Tibial artery (tissue), 4 donors: Measurements from ENCODE around the gene ANKRD33B.
A peak's percentile ranks its signal among the peaks of the same experiment; 100 is the strongest.

Experiments
- DNase-seq, 2 donors: peaks; one replicate each; pipeline ENCODE4 v3.0.0-alpha.2; 2019
- H3K27ac ChIP-seq, 2 donors: fragments of 200-600 bp; sonication (generic) in 1 of 2; 1 replicate in 1 of 2; 2 replicates in 1 of 2; pipeline ENCODE4 v1.5.1; 2018 to 2019; ENCODE audit warnings: mild to moderate bottlenecking in 1 of 2
- H3K27me3 ChIP-seq, 2 donors: fragments of 200-600 bp; sonication (generic) in 1 of 2; one replicate each; pipeline versions ENCODE4 v1.5.1 to v1.6.0; 2016 to 2019
- H3K36me3 ChIP-seq, 3 donors: fragments of 200-600 bp; sonication (generic) in 2 of 3; one replicate each; pipeline ENCODE4 v1.5.1; 2016 to 2019; ENCODE audit warnings: mild to moderate bottlenecking in 2 of 3
- H3K4me1 ChIP-seq, 4 donors: fragments of 200-600 bp; sonication (generic) in 2 of 4; 1 replicate in 3 of 4; 2 replicates in 1 of 4; pipeline ENCODE4 v1.5.1; 2016 to 2019
- H3K4me3 ChIP-seq, 2 donors: fragments of 200-600 bp; sonication (generic) in 1 of 2; 1 replicate in 1 of 2; 2 replicates in 1 of 2; pipeline ENCODE4 v1.5.1; 2018 to 2019; ENCODE audit warnings: mild to moderate bottlenecking in 2 of 2
- H3K9me3 ChIP-seq, 3 donors: fragments of 200-600 bp; sonication (generic) in 1 of 3; one replicate each; pipeline ENCODE4 v1.5.1; 2016 to 2019
- CTCF ChIP-seq, 2 experiments: fragments of 200-600 bp in 1 of 2; fragments of 450-650 bp in 1 of 2; IDR thresholded peaks; one replicate each; pipeline ENCODE4 v1.5.1; 2017 to 2019; ENCODE audit warnings: antibody characterized with exemption in 2 of 2, mild to moderate bottlenecking in 1 of 2, moderate library complexity in 1 of 2
- intact Hi-C: fragments of 100-400 bp; cut with DNase I; formaldehyde crosslinking; loops from one replicate; pipeline ENCODE4 v1.15.0; 2023; ENCODE audit warnings: low total_unique reads

Gene ANKRD33B

DNA sequence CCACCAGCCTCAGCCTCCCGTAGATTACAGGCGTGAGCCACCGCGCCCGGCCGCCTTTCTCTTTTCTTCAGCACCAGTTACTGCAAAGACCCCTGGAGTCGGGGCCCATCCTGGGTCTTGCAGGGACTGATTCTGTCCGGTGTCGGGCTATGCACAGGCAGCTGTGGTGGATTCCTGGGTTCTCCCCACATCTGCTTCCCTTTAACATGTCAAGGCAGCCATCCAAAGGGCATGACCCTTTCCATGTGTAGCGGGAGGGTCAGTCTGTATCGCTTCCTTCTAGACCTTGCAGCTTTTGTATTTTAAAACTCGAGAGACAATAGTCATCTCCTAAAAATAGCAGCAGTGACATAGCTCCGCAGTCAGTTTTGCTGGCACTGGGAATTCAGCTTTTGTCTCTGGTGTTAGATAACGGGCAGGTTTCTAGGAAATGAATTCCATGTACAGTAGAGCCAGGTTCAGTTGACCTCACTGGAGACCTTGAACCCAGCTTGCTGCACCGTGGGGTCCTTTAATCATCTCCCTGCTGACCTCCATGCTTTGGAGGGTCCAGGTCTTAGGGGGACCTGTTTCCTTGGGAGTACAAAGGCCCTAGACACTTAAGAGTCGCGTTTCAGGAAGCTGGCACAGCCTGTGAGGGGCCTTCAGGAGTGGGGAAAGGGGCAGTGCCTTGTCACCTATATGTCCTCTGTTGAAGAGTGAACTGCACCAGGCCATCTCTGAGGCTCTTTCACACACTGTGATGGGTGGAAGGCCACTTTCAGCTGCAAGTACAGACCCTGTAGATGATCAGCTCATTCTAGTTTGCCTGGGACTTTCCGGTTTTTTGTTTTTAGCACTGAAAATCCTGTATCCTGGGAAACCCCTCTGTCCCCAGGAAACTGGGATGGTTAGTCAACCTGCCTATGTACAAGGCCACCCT lies 13.8 kb downstream of the ANKRD33B start:
- no peak for DNase-seq
- no peak for TF ChIP-seq CTCF (IDR thresholded peaks at IDR 0.05)
- Histone ChIP-seq H3K9me3 (no peaks in the 10 kb centered on the region), H3K27ac (peak overlapping the region in 1 of 2 donors; percentile 33), H3K4me1 (peaks cover 0 to 15% (median 3%) of the 10 kb centered on the region in 4 donors), H3K36me3 (no peaks in the 10 kb centered on the region), H3K27me3 (no peaks in the 10 kb centered on the region), H3K4me3 (no peak overlapping the region)
- intact Hi-C loops = no loop called here

- Histone ChIP-seq H3K27ac (no peak overlapping the region), H3K9me3 (no peaks in the 10 kb centered on the region), H3K27me3 (no peaks in the 10 kb centered on the region), H3K4me3 (no peak overlapping the region), H3K4me1 (peaks cover 0 to 16% (median 3%) of the 10 kb centered on the region in 4 donors), H3K36me3 (no peaks in the 10 kb centered on the region)
- intact Hi-C loops = no loop called here
- no peak for DNase-seq
- no peak for TF ChIP-seq CTCF (IDR thresholded peaks at IDR 0.05)
Measured at GRCh38 chr5:10578293-10578665, 14.4 kb downstream of the ANKRD33B start.

- peaks cover 0 to 22% (median 4%) of the 10 kb centered on the region in 4 donors for H3K4me1 ChIP-seq
- intact Hi-C loops = no loop called here
Measured at GRCh38 chr5:10578869-10579268, 15.0 kb downstream of the ANKRD33B start.

DNA sequence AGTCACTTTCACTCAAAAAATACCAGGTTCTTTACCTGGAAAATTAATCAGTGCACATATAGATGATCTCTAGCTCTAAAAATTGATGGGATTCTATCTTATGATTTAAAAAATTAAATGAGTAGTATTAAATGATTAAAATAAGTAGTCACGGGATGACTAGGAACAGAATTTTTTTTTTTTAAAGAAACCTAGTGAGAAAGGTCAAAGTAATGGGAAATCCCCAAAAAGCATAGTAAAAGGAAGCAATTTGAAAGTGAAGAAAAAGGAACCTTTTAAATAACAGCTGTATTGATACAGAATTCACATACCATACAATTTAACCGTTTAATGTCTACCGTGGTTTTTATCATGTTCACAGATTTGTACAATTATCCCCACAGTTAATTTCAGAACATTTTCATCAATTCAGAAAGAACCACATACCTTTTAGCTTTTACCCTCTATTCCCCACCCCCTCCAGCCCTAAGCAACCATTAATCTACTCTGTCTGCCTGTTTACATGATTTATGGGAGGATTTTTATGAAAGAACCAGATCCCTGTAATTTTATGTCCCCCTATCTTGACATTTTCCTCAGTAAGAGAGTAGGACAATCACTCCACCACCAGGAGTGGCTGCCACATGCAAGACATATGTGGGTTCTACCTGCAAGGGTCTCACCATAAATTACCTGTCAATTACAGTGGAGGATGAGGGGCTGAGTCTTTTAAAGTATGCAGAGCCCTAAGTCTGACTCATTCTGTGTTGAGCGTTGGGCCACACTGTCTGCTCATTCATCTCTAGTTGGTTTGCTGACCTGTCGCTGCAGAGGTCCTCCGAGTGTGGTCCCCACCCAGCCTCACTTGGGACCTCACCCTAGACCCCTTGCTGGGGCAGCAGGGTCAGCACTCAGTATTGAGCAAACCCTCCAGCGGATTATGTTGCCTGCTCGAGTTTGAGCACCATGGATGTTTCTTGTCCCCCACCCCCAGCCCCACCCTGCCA lies 16.0 kb downstream of the ANKRD33B start:
- no peaks in the 10 kb centered on the region for H3K36me3 ChIP-seq
- H3K9me3 ChIP-seq = no peaks in the 10 kb centered on the region
- intact Hi-C loops = no loop called here
- TF ChIP-seq CTCF (IDR thresholded peaks at IDR 0.05) = no peak
- no peak overlapping the region for H3K4me3 ChIP-seq
- no peak for DNase-seq
- no peak overlapping the region for H3K27ac ChIP-seq
- peaks cover 0 to 27% (median 5%) of the 10 kb centered on the region in 4 donors for H3K4me1 ChIP-seq
- H3K27me3 ChIP-seq = no peaks in the 10 kb centered on the region

More at GRCh38 chr5:10578869-10579268, 15.0 kb downstream of the ANKRD33B start:
- no peak for DNase-seq
- H3K27me3 ChIP-seq = no peaks in the 10 kb centered on the region
- H3K4me3 ChIP-seq = no peak overlapping the region
- H3K9me3 ChIP-seq = no peaks in the 10 kb centered on the region
- no peaks in the 10 kb centered on the region for H3K36me3 ChIP-seq
- H3K27ac ChIP-seq = no peak overlapping the region
- TF ChIP-seq CTCF (IDR thresholded peaks at IDR 0.05) = no peak

DNA sequence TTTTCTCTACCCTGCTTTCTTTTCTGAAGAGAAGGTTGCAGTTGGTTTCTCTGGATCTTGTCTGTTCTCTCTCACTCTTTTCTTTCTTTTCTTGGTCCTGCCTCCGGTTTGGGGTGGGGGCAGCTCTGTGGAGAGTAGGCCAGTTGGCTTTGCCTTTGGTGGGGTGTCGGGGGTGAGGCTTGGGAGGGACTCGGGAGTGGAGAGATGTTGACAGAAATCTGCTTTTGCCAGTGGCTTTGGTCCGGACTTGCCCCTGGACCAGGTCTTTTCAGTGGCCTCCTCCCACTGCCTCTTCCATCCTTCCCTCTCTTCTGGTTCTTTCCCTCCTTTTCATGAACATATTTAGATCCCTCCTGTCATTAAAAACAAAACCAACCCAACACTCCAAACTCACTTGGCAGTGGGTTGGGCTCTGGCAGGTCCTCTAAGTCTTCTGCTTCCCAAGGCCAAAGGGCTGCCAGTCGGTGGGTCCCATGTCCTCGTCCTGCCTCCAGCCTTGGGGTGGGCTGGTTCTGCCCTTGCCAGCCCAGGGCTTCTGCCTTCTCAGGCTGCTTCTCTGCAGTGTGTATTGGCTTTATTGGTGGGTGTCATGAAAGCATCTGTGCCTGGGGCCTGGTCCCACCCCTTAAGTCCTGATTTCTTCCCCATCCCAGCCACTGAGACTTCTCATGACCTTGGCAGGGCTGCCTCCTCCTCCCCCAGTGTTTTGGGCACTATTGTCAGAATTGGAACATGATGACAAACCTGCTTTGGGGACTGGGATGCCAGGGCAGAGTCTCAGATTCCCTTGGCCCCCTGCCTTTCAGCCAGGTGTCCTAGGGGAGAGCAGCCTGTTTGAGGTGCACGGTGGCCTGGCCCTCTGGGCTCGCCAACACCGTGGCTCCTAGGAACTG lies 16.9 kb downstream of the ANKRD33B start:
- H3K27me3 ChIP-seq = no peaks in the 10 kb centered on the region
- H3K4me3 ChIP-seq = no peak overlapping the region
- intact Hi-C loops = no loop called here
- H3K4me1 ChIP-seq = peaks cover 0 to 27% (median 5%) of the 10 kb centered on the region in 4 donors
- DNase-seq = no peak
- no peak for TF ChIP-seq CTCF (IDR thresholded peaks at IDR 0.05)
- H3K36me3 ChIP-seq = no peaks in the 10 kb centered on the region
- H3K27ac ChIP-seq = peak overlapping the region in 1 of 2 donors; percentile 7
- H3K9me3 ChIP-seq = no peaks in the 10 kb centered on the region
